HEK293 (cell line): ENCODE measurements around the gene COPS9.

Experiments used
- CTCF ChIA-PET: fragments of 350-600 bp; formaldehyde crosslinking; extraction: SDS; loops from one replicate; lab custom pipeline; 2021; ENCODE audit warnings: antibody characterized with exemption; lab: Yijun Ruan, JAX
- POLR2A ChIA-PET: fragments of 300-600 bp; formaldehyde crosslinking; extraction: SDS; loops from one replicate; lab custom pipeline; 2020; ENCODE audit warnings: antibody characterized with exemption, inconsistent platforms; lab: Yijun Ruan, JAX
- H3K27ac ChIP-seq: fragments of 200-500 bp; sonication (Bioruptor generic); 2 replicates; pipeline ENCODE4 v1.5.1; 2014; ENCODE audit warnings: low read depth, low read length, control low read depth, inconsistent platforms; ENCODE audit errors: extremely low read depth
- H3K36me3 ChIP-seq, 2 experiments: fragments of 200-500 bp in 1 of 2; sonication (Bioruptor generic) in 1 of 2; 1 replicate in 1 of 2; 2 replicates in 1 of 2; pipeline ENCODE4 v1.5.1; 2014 to 2017; ENCODE audit warnings: inconsistent platforms in 2 of 2, low read length in 2 of 2; ENCODE audit not compliant: control insufficient read depth in 2 of 2, insufficient read depth in 1 of 2
- H3K4me1 ChIP-seq: fragments of 200-500 bp; sonication (Bioruptor generic); 2 replicates; pipeline ENCODE4 v1.5.1; 2014; ENCODE audit warnings: mild to moderate bottlenecking, low read length, inconsistent platforms; ENCODE audit not compliant: control insufficient read depth, insufficient read depth
- H3K4me3 ChIP-seq: 2 replicates; pipeline ENCODE4 v1.5.1; 2011; ENCODE audit warnings: low read depth, mild to moderate bottlenecking, control low read depth, low read length, moderate library complexity
- H3K9me3 ChIP-seq: fragments of 200-500 bp; sonication (Bioruptor generic); 2 replicates; pipeline ENCODE4 v1.5.1; 2014; ENCODE audit warnings: low read depth, low read length, inconsistent platforms; ENCODE audit not compliant: control insufficient read depth, insufficient read depth
- GFI1B ChIP-seq: fragments of 450-650 bp; formaldehyde crosslinking; IDR thresholded peaks from 2 replicates; pipeline ENCODE4 v1.5.1; 2016; ENCODE audit warnings: missing biosample characterization, missing genetic modification characterization
- GLIS1 ChIP-seq: fragments of 450-650 bp; formaldehyde crosslinking; IDR thresholded peaks from 2 replicates; pipeline ENCODE4 v1.5.1; 2016; ENCODE audit warnings: missing biosample characterization, missing genetic modification characterization
- HOXD13 ChIP-seq: sonication (generic); formaldehyde crosslinking; IDR thresholded peaks from 2 replicates; pipeline ENCODE4 v1.8.0; 2022; ENCODE audit warnings: missing genetic modification reagents, borderline replicate concordance
- IKZF3 ChIP-seq: fragments of 450-650 bp; IDR thresholded peaks from 2 replicates; pipeline ENCODE4 v1.5.0; 2018; ENCODE audit warnings: missing biosample characterization, mild to moderate bottlenecking, missing genetic modification characterization, moderate library complexity
- SALL2 ChIP-seq: fragments of 450-650 bp; formaldehyde crosslinking; IDR thresholded peaks from 2 replicates; pipeline ENCODE4 v1.5.0; 2017; ENCODE audit warnings: missing biosample characterization, mild to moderate bottlenecking, missing genetic modification characterization, borderline replicate concordance
- SCRT1 ChIP-seq: fragments of 450-650 bp; formaldehyde crosslinking; IDR thresholded peaks from 2 replicates; pipeline ENCODE4 v1.5.1; 2016; ENCODE audit warnings: missing biosample characterization, missing genetic modification characterization, borderline replicate concordance
- ZBTB7A ChIP-seq: fragments of 450-650 bp; formaldehyde crosslinking; IDR thresholded peaks from 2 replicates; pipeline ENCODE4 v1.5.1; 2016; ENCODE audit warnings: low read depth, missing biosample characterization, missing genetic modification characterization
- ZNF132 ChIP-seq: fragments of 450-650 bp; formaldehyde crosslinking; IDR thresholded peaks from 2 replicates; pipeline ENCODE4 v1.5.1; 2017; ENCODE audit warnings: missing biosample characterization, missing genetic modification characterization, borderline replicate concordance
- ZNF174 ChIP-seq: fragments of 450-650 bp; formaldehyde crosslinking; IDR thresholded peaks from 2 replicates; pipeline ENCODE4 v1.5.0; 2017; ENCODE audit warnings: missing biosample characterization, mild to moderate bottlenecking, missing genetic modification characterization
- ZNF239 ChIP-seq: fragments of 450-650 bp; formaldehyde crosslinking; IDR thresholded peaks from 2 replicates; pipeline ENCODE4 v1.5.1; 2016; ENCODE audit warnings: missing biosample characterization, missing genetic modification characterization
- ZNF292 ChIP-seq: fragments of 450-650 bp; formaldehyde crosslinking; IDR thresholded peaks from 2 replicates; pipeline ENCODE4 v1.5.1; 2016; ENCODE audit warnings: low read depth, missing biosample characterization, missing genetic modification characterization, borderline replicate concordance
- ZNF423 ChIP-seq: fragments of 450-650 bp; formaldehyde crosslinking; IDR thresholded peaks from 2 replicates; pipeline ENCODE4 v1.5.1; 2016; ENCODE audit warnings: missing biosample characterization, missing genetic modification characterization
- ZNF558 ChIP-seq: fragments of 450-650 bp; formaldehyde crosslinking; IDR thresholded peaks from 2 replicates; pipeline ENCODE4 v1.5.1; 2016; ENCODE audit warnings: missing biosample characterization, missing genetic modification characterization
- ZNF596 ChIP-seq: fragments of 450-650 bp; IDR thresholded peaks from 2 replicates; pipeline ENCODE4 v1.5.0; 2018; ENCODE audit warnings: missing biosample characterization, mild to moderate bottlenecking, missing genetic modification characterization, moderate library complexity
- ZNF621 ChIP-seq: fragments of 450-650 bp; formaldehyde crosslinking; IDR thresholded peaks from 2 replicates; pipeline ENCODE4 v1.5.1; 2017; ENCODE audit warnings: missing biosample characterization, missing genetic modification characterization
- ZNF768 ChIP-seq: fragments of 450-650 bp; formaldehyde crosslinking; IDR thresholded peaks from 2 replicates; pipeline ENCODE4 v1.5.1; 2018; ENCODE audit warnings: missing biosample characterization, mild to moderate bottlenecking, missing genetic modification characterization
- ZNF776 ChIP-seq: fragments of 450-650 bp; formaldehyde crosslinking; IDR thresholded peaks from 2 replicates; pipeline ENCODE4 v1.5.0; 2017; ENCODE audit warnings: missing biosample characterization, missing genetic modification characterization, borderline replicate concordance
- ZSCAN30 ChIP-seq: fragments of 450-650 bp; IDR thresholded peaks from 2 replicates; pipeline ENCODE4 v1.5.1; 2018; ENCODE audit warnings: missing biosample characterization, mild to moderate bottlenecking, missing genetic modification characterization, moderate library complexity
- TF ChIP-seq, protein P1 (sequence below): fragments of 450-650 bp; formaldehyde crosslinking; IDR thresholded peaks from 2 replicates; pipeline ENCODE4 v1.5.1; 2016; ENCODE audit warnings: missing biosample characterization, missing genetic modification characterization, borderline replicate concordance
- TF ChIP-seq, protein P2 (sequence below): fragments of 450-650 bp; IDR thresholded peaks from 2 replicates; pipeline ENCODE4 v1.5.1; 2018; ENCODE audit warnings: missing biosample characterization, missing genetic modification characterization
- TF ChIP-seq, protein P3 (sequence below): fragments of 450-650 bp; formaldehyde crosslinking; IDR thresholded peaks from 2 replicates; pipeline ENCODE4 v1.5.1; 2017; ENCODE audit warnings: missing biosample characterization, mild to moderate bottlenecking, missing genetic modification characterization, moderate library complexity

Gene COPS9

GRCh38 chr2:240143801-240144648 is 7.9 kb upstream of the COPS9 start (continued):
- TF ChIP-seq, protein P1, sequence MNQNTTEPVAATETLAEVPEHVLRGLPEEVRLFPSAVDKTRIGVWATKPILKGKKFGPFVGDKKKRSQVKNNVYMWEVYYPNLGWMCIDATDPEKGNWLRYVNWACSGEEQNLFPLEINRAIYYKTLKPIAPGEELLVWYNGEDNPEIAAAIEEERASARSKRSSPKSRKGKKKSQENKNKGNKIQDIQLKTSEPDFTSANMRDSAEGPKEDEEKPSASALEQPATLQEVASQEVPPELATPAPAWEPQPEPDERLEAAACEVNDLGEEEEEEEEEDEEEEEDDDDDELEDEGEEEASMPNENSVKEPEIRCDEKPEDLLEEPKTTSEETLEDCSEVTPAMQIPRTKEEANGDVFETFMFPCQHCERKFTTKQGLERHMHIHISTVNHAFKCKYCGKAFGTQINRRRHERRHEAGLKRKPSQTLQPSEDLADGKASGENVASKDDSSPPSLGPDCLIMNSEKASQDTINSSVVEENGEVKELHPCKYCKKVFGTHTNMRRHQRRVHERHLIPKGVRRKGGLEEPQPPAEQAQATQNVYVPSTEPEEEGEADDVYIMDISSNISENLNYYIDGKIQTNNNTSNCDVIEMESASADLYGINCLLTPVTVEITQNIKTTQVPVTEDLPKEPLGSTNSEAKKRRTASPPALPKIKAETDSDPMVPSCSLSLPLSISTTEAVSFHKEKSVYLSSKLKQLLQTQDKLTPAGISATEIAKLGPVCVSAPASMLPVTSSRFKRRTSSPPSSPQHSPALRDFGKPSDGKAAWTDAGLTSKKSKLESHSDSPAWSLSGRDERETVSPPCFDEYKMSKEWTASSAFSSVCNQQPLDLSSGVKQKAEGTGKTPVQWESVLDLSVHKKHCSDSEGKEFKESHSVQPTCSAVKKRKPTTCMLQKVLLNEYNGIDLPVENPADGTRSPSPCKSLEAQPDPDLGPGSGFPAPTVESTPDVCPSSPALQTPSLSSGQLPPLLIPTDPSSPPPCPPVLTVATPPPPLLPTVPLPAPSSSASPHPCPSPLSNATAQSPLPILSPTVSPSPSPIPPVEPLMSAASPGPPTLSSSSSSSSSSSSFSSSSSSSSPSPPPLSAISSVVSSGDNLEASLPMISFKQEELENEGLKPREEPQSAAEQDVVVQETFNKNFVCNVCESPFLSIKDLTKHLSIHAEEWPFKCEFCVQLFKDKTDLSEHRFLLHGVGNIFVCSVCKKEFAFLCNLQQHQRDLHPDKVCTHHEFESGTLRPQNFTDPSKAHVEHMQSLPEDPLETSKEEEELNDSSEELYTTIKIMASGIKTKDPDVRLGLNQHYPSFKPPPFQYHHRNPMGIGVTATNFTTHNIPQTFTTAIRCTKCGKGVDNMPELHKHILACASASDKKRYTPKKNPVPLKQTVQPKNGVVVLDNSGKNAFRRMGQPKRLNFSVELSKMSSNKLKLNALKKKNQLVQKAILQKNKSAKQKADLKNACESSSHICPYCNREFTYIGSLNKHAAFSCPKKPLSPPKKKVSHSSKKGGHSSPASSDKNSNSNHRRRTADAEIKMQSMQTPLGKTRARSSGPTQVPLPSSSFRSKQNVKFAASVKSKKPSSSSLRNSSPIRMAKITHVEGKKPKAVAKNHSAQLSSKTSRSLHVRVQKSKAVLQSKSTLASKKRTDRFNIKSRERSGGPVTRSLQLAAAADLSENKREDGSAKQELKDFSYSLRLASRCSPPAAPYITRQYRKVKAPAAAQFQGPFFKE (tag by site-specific recombination) = no peak
- no peak for TF ChIP-seq ZNF239
- no peak for TF ChIP-seq ZNF292 (tag by site-specific recombination)
- TF ChIP-seq SALL2 = no peak
- no peak for TF ChIP-seq ZSCAN30 (tag by site-specific recombination)
- TF ChIP-seq, protein P2, sequence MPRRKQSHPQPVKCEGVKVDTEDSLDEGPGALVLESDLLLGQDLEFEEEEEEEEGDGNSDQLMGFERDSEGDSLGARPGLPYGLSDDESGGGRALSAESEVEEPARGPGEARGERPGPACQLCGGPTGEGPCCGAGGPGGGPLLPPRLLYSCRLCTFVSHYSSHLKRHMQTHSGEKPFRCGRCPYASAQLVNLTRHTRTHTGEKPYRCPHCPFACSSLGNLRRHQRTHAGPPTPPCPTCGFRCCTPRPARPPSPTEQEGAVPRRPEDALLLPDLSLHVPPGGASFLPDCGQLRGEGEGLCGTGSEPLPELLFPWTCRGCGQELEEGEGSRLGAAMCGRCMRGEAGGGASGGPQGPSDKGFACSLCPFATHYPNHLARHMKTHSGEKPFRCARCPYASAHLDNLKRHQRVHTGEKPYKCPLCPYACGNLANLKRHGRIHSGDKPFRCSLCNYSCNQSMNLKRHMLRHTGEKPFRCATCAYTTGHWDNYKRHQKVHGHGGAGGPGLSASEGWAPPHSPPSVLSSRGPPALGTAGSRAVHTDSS (tag by site-specific recombination) = no peak
- TF ChIP-seq HOXD13 (CRISPR knock-in tag) = no peak
- TF ChIP-seq ZNF621 (tag by site-specific recombination) = no peak
- no peak for TF ChIP-seq ZNF174 (tag by site-specific recombination)
- no peak for TF ChIP-seq ZNF132 (tag by site-specific recombination)
- TF ChIP-seq SCRT1 (tag by site-specific recombination) = no peak
- TF ChIP-seq ZNF423 (tag by site-specific recombination) = no peak

DNA sequence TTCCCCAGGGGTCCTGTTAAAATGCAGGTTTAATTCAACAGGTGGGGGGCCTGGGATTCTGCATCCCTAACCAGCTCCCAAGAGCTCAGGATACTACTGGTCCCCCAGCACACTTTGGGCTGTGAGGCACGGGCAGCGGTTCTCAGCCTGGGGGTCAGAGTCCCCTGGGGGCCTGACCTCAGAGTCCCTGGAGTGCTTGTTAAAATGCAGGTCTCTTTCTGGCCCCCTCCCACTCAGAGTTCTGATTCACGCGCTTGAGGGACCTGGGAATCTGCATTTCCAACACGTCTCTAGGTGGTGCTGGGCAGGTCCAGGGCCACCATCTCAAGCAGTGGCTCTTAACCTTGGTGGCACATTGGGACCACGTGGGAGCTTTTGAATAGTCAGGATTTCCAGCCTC is 7.2 kb upstream of the COPS9 start:
- CTCF ChIA-PET = interaction anchor here (0.7 to 5.3 kb wide), 17 partner anchors 9 to 1111 kb away, joined by 3 to 123 read pairs (median 5); no protein-coding TSS in a partner anchor
- TF ChIP-seq ZNF768 (tag by site-specific recombination) (no peak), ZBTB7A (tag by site-specific recombination) (no peak), ZNF558 (no peak), IKZF3 (tag by site-specific recombination) (no peak), GLIS1 (tag by site-specific recombination) (no peak), GFI1B (no peak), ZNF596 (tag by site-specific recombination) (no peak), ZNF776 (no peak)
- TF ChIP-seq, protein P3, sequence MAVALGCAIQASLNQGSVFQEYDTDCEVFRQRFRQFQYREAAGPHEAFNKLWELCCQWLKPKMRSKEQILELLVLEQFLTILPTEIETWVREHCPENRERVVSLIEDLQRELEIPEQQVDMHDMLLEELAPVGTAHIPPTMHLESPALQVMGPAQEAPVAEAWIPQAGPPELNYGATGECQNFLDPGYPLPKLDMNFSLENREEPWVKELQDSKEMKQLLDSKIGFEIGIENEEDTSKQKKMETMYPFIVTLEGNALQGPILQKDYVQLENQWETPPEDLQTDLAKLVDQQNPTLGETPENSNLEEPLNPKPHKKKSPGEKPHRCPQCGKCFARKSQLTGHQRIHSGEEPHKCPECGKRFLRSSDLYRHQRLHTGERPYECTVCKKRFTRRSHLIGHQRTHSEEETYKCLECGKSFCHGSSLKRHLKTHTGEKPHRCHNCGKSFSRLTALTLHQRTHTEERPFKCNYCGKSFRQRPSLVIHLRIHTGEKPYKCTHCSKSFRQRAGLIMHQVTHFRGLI = no peak
- POLR2A ChIA-PET = interaction anchor here (1.1 kb wide), 1 partner anchor 118 kb away, joined by 3 read pairs; the partner anchor contains the start of gene NDUFA10

More for the DNA sequence above, 7.2 kb upstream of the COPS9 start:
- H3K36me3 ChIP-seq = no peaks in the 10 kb centered on the region
- H3K27ac ChIP-seq = no peak overlapping the region
- H3K4me3 ChIP-seq = no peak overlapping the region
- H3K9me3 ChIP-seq = no peaks in the 10 kb centered on the region
- no peaks in the 10 kb centered on the region for H3K4me1 ChIP-seq
